Spleen (tissue), 11 donors: Measurements from ENCODE around the gene WNK1. TPM values are rescaled to one million over a fixed set of nuclear protein-coding genes. Genes with fewer than 3 reads are reported as not detected.

Source experiments
- DNase-seq: peaks from one replicate; pipeline ENCODE4 v3.0.0-alpha.2; 2020
- H3K27ac ChIP-seq, 8 donors: fragments of 200-600 bp; sonication (generic) in 7 of 8; 1 replicate in 4 of 8; 2 replicates in 4 of 8; pipeline versions ENCODE4 v1.5.0 to v1.8.0; 2016 to 2021; ENCODE audit warnings: inconsistent platforms in 4 of 8, mild to moderate bottlenecking in 4 of 8, moderate library complexity in 1 of 8
- H3K27me3 ChIP-seq, 7 donors: fragments of 200-600 bp; sonication (generic) in 6 of 7; replicated peaks in 1 of 7; 1 replicate in 4 of 7; 2 replicates in 3 of 7; pipeline versions ENCODE4 v1.5.0 to v1.8.0; 2016 to 2021; ENCODE audit warnings: inconsistent platforms in 3 of 7, mild to moderate bottlenecking in 1 of 7
- H3K36me3 ChIP-seq, 6 donors: fragments of 200-600 bp; sonication (generic) in 5 of 6; 1 replicate in 4 of 6; 2 replicates in 2 of 6; pipeline versions ENCODE4 v1.5.0 to v1.8.0; 2016 to 2021; ENCODE audit warnings: inconsistent platforms in 2 of 6
- H3K4me1 ChIP-seq, 6 donors: fragments of 200-600 bp; sonication (generic) in 5 of 6; 1 replicate in 3 of 6; 2 replicates in 3 of 6; pipeline versions ENCODE4 v1.5.0 to v1.8.0; 2016 to 2021; ENCODE audit warnings: inconsistent platforms in 3 of 6
- H3K4me3 ChIP-seq, 8 donors: fragments of 200-600 bp; sonication (generic) in 7 of 8; 1 replicate in 4 of 8; 2 replicates in 4 of 8; pipeline versions ENCODE4 v1.5.0 to v1.8.0; 2016 to 2021; ENCODE audit warnings: inconsistent platforms in 4 of 8, mild to moderate bottlenecking in 4 of 8, moderate library complexity in 2 of 8
- H3K9me3 ChIP-seq, 8 donors: fragments of 200-600 bp; sonication (generic) in 7 of 8; 1 replicate in 4 of 8; 2 replicates in 4 of 8; pipeline versions ENCODE4 v1.5.0 to v1.8.0; 2016 to 2021; ENCODE audit warnings: inconsistent platforms in 4 of 8
- POLR2A ChIP-seq, 3 donors: fragments of 450-650 bp; IDR thresholded peaks; one replicate each; pipeline ENCODE4 v1.5.1; 2017; ENCODE audit warnings: antibody characterized with exemption in 3 of 3, mild to moderate bottlenecking in 1 of 3
- POLR2AphosphoS5 ChIP-seq, 3 donors: sonication (generic); formaldehyde crosslinking; IDR thresholded peaks; one replicate each; pipeline ENCODE4 v1.5.1; 2017; ENCODE audit warnings: antibody characterized with exemption in 3 of 3
- WGBS, 5 donors: extraction: QIAGEN DNeasy Blood & Tissue Kit in 3 of 5; methylation state at CpG; one replicate each; pipeline versions ENCODE4 v1.1.5 to v1.1.7; 2013 to 2018; 5-methylcytosine and 5-hydroxymethylcytosine counted together
- intact Hi-C: fragments of 100-400 bp; cut with DNase I; formaldehyde crosslinking; loops from one replicate; pipeline ENCODE4 v1.15.0; 2023; ENCODE audit warnings: low total_unique reads
- polyA plus RNA-seq, 3 donors: library from polyadenylated mRNA; stranded (reverse); fragments of 200-250 nt; gene quantifications; one replicate each; pipeline ENCODE4 v1.2.1, GENCODE V29; 2013
- total RNA-seq, 7 donors: library from RNA; depleted of rRNA in 3 of 7; stranded (reverse); fragments of >200 nt in 3 of 7; fragmentation: NEBNext Ultra II Directional in 4 of 7; extraction: Animal tissue kit (Norgen Biotek cat#: 25700) in 4 of 7; gene quantifications; one replicate each; pipeline versions ENCODE4 v1.1.0 to v1.2.1, GENCODE V29; 2016 to 2021
- TF ChIP-seq, protein P1 (sequence below), 11 experiments: fragments of 200-600 bp in 7 of 11; fragments of 450-650 bp in 4 of 11; sonication (generic) in 4 of 11; IDR thresholded peaks in 8 of 11; conservative IDR thresholded peaks in 3 of 11; 1 replicate in 7 of 11; 2 replicates in 4 of 11; pipeline versions ENCODE4 v1.4.0 to v1.8.0; 2016 to 2021; ENCODE audit warnings: antibody characterized with exemption in 11 of 11, inconsistent platforms in 4 of 11, mild to moderate bottlenecking in 1 of 11
- donor health status: healthy with polysubstance abuse.
- donor health status: DM: no; HTN: no; CAD: no; lungs with moderate emphysema.
- donor health status: DM: no; HTN: no; CAD: no.
- donor health status: Bipolar disorder and iron deficiency.
- donor health status: healthy.
- donor health status: DM: no; HTN: no; CAD: no.
- donor health status: DM: yes; HTN: yes; CAD: no.

Gene WNK1
- total and polyA plus RNA-seq, 10 donors = 8.8 to 261 (median 202) TPM

- DNase-seq = no peak
- 97 to 100% (median 100%) methylated on average over 1 of the region's 1 CpG for WGBS, 5 donors
- H3K4me1 ChIP-seq = peaks cover 0 to 70% (median 24%) of the 10 kb centered on the region in 6 donors
- TF ChIP-seq POLR2AphosphoS5 (IDR thresholded peaks at IDR 0.05) (no peak), POLR2A (IDR thresholded peaks at IDR 0.05) (no peak)
- TF ChIP-seq, protein P1, sequence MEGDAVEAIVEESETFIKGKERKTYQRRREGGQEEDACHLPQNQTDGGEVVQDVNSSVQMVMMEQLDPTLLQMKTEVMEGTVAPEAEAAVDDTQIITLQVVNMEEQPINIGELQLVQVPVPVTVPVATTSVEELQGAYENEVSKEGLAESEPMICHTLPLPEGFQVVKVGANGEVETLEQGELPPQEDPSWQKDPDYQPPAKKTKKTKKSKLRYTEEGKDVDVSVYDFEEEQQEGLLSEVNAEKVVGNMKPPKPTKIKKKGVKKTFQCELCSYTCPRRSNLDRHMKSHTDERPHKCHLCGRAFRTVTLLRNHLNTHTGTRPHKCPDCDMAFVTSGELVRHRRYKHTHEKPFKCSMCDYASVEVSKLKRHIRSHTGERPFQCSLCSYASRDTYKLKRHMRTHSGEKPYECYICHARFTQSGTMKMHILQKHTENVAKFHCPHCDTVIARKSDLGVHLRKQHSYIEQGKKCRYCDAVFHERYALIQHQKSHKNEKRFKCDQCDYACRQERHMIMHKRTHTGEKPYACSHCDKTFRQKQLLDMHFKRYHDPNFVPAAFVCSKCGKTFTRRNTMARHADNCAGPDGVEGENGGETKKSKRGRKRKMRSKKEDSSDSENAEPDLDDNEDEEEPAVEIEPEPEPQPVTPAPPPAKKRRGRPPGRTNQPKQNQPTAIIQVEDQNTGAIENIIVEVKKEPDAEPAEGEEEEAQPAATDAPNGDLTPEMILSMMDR (IDR thresholded peaks at IDR 0.05 in 8 of 11, conservative IDR thresholded peaks at IDR 0.05 in 3 of 11) = no peak
- no peak overlapping the region for H3K27ac ChIP-seq
- H3K4me3 ChIP-seq = no peak overlapping the region
- peaks cover 0 to 47% (median 27%) of the 10 kb centered on the region in 6 donors for H3K36me3 ChIP-seq
- intact Hi-C loops = no loop called here
- H3K27me3 ChIP-seq = no peaks in the 10 kb centered on the region
- peaks cover 0 to 11% (median 8%) of the 10 kb centered on the region in 8 donors for H3K9me3 ChIP-seq
Measured at GRCh38 chr12:826331-826730, 74.0 kb downstream of the WNK1 start.

- Histone ChIP-seq H3K9me3 (no peaks in the 10 kb centered on the region), H3K36me3 (peaks cover 0 to 72% (median 34%) of the 10 kb centered on the region in 6 donors), H3K4me1 (peaks cover 0 to 63% (median 6%) of the 10 kb centered on the region in 6 donors), H3K27me3 (no peaks in the 10 kb centered on the region), H3K4me3 (no peak overlapping the region), H3K27ac (no peak overlapping the region)
- TF ChIP-seq POLR2A (IDR thresholded peaks at IDR 0.05) (no peak), POLR2AphosphoS5 (IDR thresholded peaks at IDR 0.05) (no peak)
- TF ChIP-seq, protein P1 (IDR thresholded peaks at IDR 0.05 in 8 of 11, conservative IDR thresholded peaks at IDR 0.05 in 3 of 11) = no peak
- DNase-seq = no peak
- intact Hi-C loops = no loop called here
Measured at GRCh38 chr12:828726-829395, 76.5 kb downstream of the WNK1 start.

GRCh38 chr12:830111-830867 is 77.9 kb downstream of the WNK1 start:
- Histone ChIP-seq H3K27me3 (no peaks in the 10 kb centered on the region), H3K4me3 (no peak overlapping the region), H3K4me1 (peaks cover 0 to 57% (median 3%) of the 10 kb centered on the region in 6 donors), H3K9me3 (no peaks in the 10 kb centered on the region), H3K27ac (no peak overlapping the region), H3K36me3 (peaks cover 0 to 84% (median 35%) of the 10 kb centered on the region in 6 donors)
- no peak for DNase-seq
- 95 to 99% (median 98%) methylated on average over 4 of the region's 4 CpGs for WGBS, 5 donors
- no peak for TF ChIP-seq POLR2AphosphoS5 (IDR thresholded peaks at IDR 0.05)
- TF ChIP-seq POLR2A (IDR thresholded peaks at IDR 0.05) = no peak
- TF ChIP-seq, protein P1 (IDR thresholded peaks at IDR 0.05 in 8 of 11, conservative IDR thresholded peaks at IDR 0.05 in 3 of 11) = no peak
- intact Hi-C loops = no loop called here
